GM12873 (cell line): ENCODE data around the gene CXCR6.
A peak's percentile ranks its signal among the peaks of the same experiment; 100 is the strongest.

Experiments used
- CTCF ChIP-seq: IDR thresholded peaks from 2 replicates; pipeline ENCODE4 v1.5.1; 2012; ENCODE audit warnings: low read depth, mild to moderate bottlenecking, moderate library complexity, low read length, control low read depth; ENCODE audit not compliant: insufficient read depth; ENCODE audit errors: missing control alignments

The CXCR6 gene

GRCh38 chr3:45938043-45938435 lies 5.2 kb upstream of the CXCR6 start:
- TF ChIP-seq CTCF: no peak

- TF ChIP-seq CTCF: peak; percentile 98
These were observed 4.4 kb upstream of the CXCR6 start for GRCh38 chr3:45938864-45939263.

GRCh38 chr3:45939341-45939771 lies 3.9 kb upstream of the CXCR6 start:
- TF ChIP-seq CTCF: no peak

GRCh38 chr3:45940004-45940780 lies 3.1 kb upstream of the CXCR6 start:
- TF ChIP-seq CTCF: no peak

- TF ChIP-seq CTCF: no peak
These were observed 2.4 kb upstream of the CXCR6 start for GRCh38 chr3:45940781-45941365.

GRCh38 chr3:45942051-45942825 lies 1.0 kb upstream of the CXCR6 start:
- TF ChIP-seq CTCF: no peak
